HG03558 (cell line): ENCODE data around the gene DIPK1A.

Experiments used
- ATAC-seq: cut with Tn5 transposase; IDR thresholded peaks from one replicate; pipeline ENCODE4 v1.9.1; 2021; ENCODE audit warnings: moderate number of reproducible peaks; ENCODE audit not compliant: unreplicated experiment; ENCODE audit errors: extremely low read depth

DIPK1A gene

DNA sequence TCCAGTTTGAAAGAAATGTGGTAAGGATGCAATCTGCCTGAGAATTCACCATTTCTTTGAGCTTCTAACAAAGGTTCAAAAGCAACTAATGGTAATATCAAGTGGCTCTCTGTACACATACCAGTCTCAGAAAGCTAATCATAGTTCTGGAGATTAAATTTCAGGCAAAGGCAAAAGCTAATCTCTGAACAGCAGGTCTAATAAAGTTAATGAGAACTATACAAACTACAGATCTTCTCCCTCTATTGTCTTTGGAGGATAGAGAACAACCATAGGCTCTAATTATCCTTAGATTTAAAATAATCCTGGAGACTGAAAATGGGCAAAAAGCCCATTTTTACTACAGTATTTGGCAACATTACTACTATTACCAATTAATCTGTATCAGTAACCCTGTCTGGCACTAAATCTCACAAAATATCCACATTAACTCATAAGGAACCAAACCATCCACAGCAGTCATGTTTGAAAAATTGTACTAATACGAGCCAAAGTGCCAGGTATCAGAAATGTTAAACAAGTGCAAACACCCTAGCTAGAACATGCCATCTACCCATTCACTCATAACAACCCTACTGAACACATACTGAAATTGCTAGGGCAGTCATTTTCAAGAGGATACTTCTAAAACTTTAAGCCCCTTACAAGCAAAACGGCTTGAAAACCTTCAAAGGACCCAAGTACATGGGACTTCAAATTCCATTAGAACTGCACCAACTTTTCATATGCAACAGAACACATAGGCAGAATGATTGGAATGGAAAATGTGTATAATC, 4.8 kb downstream of the DIPK1A start:
- no peak for ATAC-seq

DNA sequence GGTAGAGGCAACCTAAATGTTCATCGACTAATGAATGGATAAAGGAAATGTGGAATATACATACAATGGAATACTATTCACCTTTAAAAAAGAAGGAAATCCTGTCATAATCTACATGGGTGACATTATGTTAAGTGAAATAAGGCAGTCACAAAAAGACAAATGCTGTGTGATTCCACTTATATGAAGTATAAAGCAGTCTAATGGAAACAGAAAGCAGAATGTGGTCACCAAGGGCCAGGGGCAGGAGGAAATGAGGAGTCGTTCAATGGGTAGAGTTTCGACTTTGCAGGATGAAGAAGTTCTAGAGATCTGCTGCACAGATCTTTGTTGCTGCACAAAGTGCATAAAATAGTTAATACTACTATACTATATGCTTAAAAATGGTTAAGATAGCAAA, 7.8 kb downstream of the DIPK1A start:
- ATAC-seq: no peak

GRCh38 chr1:92952714-92953113, 8.5 kb downstream of the DIPK1A start:
- ATAC-seq: no peak

- no peak for ATAC-seq
Measured at GRCh38 chr1:92951141-92951582, 10.1 kb downstream of the DIPK1A start.

- no peak for ATAC-seq
Measured at GRCh38 chr1:92949937-92950817, 11.1 kb downstream of the DIPK1A start.

DNA sequence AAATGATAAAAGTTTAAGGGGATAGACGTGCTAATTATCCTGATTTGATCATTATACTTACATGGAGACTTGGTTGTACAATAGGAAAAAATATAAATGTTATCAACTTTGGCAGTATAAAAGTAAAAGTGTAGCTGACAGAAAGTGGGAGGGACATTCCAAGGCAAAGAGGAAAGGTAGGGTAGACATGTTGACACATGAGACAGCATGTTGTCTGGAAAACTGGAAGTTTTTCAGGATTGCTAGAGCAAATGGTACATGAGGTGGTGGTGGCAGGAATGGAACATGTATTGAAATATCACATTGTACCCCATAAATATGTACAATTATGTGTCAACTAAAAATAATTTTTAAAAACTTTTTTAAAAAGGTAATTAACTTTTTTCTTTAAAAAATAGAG, 13.2 kb downstream of the DIPK1A start:
- no peak for ATAC-seq

- no peak for ATAC-seq
Measured at GRCh38 chr1:92945748-92946270, 15.5 kb downstream of the DIPK1A start.

GRCh38 chr1:92944901-92945747, 16.1 kb downstream of the DIPK1A start:
- ATAC-seq: no peak

GRCh38 chr1:92943502-92943847, 17.8 kb downstream of the DIPK1A start:
- ATAC-seq: no peak

GRCh38 chr1:92940541-92940940, 20.7 kb downstream of the DIPK1A start:
- ATAC-seq: no peak

DNA sequence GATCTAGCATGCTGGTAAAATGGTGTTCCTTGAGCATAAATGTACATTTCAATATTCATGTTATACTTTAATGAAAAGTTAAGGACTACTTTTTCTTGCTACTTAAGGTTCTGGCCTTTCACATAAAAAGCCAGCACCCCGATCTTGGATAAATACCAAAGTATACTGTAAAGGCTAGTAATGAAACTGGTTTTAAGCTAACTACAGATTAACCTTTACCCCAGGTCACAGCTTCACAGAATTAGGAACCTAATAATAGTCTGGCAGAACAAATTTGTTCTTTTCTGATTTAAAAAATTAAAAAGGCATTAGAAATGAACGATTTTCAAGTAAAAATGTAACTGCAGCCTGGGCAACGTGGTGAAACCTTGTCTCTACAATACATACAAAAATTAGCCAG, 23.5 kb downstream of the DIPK1A start:
- ATAC-seq: no peak

DNA sequence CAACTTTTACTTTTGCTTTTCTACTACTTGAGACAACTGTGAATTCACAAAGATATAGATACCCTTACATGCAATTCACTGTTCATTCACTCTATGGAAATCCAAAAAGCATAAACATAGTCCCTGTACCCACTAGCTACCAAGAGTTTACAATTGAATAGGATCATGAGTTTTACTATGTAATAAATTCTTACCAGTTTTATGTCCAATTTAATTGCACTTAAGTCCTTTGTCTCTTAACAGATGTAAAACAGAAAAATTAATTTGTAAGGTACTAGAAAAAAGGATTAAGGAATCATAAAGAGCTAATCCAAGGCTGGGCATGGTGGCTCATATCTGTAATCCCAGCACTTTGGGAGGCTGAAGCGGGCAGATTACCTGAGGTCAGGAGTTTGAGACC, 24.4 kb downstream of the DIPK1A start:
- ATAC-seq: no peak

DNA sequence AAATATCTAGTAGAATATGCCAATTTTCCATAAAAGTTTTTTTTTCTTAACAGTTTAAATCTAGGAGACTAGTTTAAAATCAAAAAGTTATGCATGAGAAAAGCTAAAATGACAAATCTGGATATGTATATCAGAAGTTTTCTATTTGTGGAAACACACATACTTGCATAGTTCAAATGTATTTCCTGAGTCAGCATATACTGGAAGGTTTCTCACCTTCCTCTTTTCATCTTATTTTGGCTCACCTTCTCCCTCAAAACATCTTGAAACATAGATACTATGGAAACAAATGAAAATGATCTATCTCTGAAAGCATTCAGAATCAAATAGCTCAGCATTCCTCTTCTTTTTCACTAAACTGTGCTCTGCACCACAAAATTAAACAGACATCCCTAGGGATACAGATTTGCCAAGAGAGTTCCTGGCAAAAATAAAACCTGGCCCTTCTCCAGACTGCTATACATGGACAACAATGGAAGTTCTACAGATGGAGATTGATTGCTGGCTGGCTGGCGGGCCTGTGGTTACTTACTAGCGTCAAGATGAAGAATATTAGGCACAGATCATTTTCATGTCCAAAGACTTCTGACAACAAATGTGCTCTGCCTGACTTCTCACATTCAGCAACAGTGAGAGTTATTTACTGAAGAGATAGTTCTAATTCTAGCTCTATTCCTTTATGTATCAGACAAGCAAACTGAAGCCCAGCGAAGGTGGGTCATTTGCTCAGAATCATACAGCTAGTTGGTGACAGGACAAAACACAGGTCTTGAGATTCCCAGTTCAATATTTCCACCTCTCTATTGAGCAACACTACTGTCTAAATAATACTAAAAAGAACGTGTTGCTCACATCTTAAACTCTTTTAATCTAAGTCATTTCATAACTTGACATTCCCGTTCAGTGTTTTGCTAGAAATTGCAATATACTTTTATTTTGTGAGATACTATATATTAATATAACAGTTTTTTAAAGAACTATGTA, 26.6 kb downstream of the DIPK1A start:
- no peak for ATAC-seq

- no peak for ATAC-seq
Measured at GRCh38 chr1:92933459-92933858, 27.8 kb downstream of the DIPK1A start.

GRCh38 chr1:92931691-92932090, 29.6 kb downstream of the DIPK1A start:
- ATAC-seq: no peak

GRCh38 chr1:92929461-92929860, 31.8 kb downstream of the DIPK1A start:
- ATAC-seq: no peak

GRCh38 chr1:92927870-92928269, 33.4 kb downstream of the DIPK1A start:
- ATAC-seq: no peak

- ATAC-seq: no peak
Measured at GRCh38 chr1:92926873-92927272, 34.4 kb downstream of the DIPK1A start.

DNA sequence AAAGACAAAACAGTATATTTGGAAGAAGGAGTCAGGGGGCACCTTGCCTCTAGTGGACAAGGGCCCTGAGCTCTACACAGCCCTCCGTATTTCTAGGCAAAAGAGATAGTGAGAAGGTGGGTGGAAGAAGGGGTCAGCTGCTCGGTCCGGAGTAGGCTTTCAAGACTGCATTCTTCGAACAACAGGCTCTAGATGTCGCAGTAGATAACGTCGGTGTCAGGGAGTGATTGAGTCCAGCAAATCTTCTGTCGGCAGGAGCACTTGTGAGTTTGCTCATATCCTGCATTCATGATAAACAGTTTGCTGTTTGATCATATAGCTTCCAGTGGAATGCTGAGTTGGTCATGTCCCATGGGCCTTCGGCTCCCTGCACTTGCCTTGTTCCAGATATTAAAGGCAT, 36.8 kb downstream of the DIPK1A start:
- no peak for ATAC-seq
